Measurements from ENCODE around the gene AGAP1.
"Not testable (repeated sequence)": the region's sequence is repeated elsewhere in the genome, so short reads cannot be mapped to it uniquely, and the experiment has no call there.

Gene AGAP1

GRCh38 chr2:236129935-236130334, 636.1 kb downstream of the AGAP1 start:
- no peak for DNase-seq (ENCODE audit: low read depth)

- DNase-seq (ENCODE audit: low read depth) = no peak
Measured at GRCh38 chr2:236130349-236130998, 636.6 kb downstream of the AGAP1 start.

GRCh38 chr2:236131073-236131692, 637.3 kb downstream of the AGAP1 start:
- DNase-seq (ENCODE audit: low read depth) = no peak

DNA sequence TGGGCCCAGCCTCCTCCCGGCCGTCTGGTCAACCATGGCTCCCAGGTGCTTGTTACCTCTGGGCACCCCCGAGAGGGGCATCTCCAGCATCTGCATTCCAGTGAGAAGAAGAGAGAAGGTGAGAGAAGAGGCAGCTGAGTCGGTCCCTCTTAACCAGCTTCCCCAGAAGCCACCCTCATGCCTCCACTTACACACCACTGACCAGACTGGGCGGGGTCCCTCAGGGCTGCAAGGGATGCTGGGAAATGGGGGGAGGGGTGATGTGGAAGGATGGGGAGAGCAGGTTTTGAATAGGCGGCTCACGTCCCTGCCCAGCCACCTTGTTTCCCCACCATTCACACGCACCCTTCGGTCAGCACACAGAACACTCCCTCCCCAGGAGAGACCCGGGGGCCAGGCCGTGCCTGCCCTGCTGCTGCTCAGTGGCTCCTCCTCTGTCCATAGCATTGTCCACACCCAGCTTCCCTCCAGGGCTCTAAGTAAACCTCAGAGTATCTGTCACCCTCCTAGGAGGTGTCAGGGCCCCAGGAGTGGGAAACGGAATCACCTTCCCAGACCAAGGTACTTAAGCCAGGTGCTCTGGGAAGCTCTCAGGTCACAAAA, 639.7 kb downstream of the AGAP1 start:
- no peak for DNase-seq (ENCODE audit: low read depth)

DNA sequence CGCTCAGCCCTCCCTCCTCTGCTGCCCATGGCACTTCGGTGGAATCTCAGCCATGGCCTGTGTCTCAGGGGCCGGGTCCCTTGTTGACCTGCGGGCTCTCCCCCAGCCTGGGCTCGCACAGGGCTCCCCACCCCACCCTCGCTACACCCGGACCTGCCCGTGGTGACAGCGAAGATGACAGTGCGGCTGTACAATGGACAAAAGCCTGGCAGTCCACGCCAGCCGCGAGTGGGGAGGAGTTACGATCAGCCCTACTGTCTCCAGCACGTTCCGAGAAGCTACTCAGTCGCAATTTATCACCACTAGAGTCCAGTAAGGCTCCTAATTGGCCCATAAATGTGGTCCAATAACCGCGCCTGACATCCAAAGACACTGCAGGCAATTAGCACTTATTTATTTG, 642.7 kb downstream of the AGAP1 start:
- DNase-seq (ENCODE audit: low read depth) = no peak

DNA sequence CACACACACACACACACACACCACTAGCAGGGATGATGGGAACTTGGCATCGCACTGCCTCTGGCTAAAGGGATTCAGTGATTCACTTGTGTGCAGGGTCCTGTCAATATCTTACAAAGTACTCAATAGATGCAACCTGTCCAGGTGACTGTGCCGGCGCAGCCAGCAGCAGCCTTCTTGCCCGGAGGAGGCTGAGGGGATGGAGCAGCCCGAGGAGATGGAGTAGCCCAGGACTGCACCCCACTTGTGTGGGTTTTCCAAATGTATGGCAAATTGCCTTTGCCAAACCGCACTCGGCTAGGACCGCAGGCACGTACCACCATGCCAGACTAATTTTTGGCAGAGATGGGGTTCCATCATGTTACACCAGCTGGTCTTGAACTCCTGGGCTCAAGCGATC, 643.2 kb downstream of the AGAP1 start:
- DNase-seq (ENCODE audit: low read depth) = no peak

DNA sequence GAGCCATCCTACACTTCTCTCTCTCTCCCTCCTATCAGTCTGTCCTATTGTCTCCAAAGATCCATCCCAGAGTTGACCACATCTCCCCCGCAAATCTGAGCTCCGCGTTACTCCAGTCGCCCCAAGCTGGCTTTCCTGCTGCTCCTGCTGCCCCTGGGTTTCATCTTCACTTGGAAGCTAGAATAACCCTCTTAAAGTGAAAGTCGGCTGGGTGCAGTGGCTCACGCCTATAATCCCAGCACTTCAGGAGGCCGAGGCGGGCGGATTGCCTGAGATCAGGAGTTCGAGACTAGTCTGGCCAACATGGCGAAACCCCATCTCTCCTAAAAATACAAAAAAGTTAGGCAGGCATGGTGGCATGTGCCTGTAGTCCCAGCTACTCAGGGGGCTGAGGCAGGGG, 647.8 kb downstream of the AGAP1 start:
- not testable (repeated sequence) for DNase-seq (ENCODE audit: low read depth)

- DNase-seq (ENCODE audit: low read depth) = no peak
Measured at GRCh38 chr2:236143811-236144210, 650.0 kb downstream of the AGAP1 start.

DNA sequence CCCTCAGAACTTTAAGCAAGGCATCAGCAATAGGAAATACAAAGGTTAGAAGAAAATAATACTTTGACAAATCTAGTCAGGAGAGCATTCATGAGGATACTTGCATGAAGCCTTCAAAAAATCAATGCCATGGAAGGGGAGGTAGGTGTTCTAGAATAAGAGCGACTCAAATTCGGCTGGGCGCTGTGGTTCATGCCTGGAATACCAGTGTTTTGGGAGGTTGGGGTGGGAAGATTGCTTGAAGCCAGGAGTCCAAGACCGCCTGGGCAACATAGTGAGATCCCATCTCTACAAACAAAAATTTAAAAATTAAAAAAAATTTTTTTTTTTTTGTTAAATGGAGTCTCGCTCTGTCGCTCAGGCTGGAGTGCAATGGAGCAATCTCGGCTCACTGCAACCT, 652.6 kb downstream of the AGAP1 start:
- DNase-seq (ENCODE audit: low read depth) = no peak

- no peak for DNase-seq (ENCODE audit: low read depth)
Measured at GRCh38 chr2:236155406-236155805, 661.6 kb downstream of the AGAP1 start.

- DNase-seq (ENCODE audit: low read depth) = no peak
Measured at GRCh38 chr2:236156095-236156859, 662.4 kb downstream of the AGAP1 start.

- DNase-seq (ENCODE audit: low read depth) = no peak
Measured at GRCh38 chr2:236156860-236157194, 663.0 kb downstream of the AGAP1 start.

DNA sequence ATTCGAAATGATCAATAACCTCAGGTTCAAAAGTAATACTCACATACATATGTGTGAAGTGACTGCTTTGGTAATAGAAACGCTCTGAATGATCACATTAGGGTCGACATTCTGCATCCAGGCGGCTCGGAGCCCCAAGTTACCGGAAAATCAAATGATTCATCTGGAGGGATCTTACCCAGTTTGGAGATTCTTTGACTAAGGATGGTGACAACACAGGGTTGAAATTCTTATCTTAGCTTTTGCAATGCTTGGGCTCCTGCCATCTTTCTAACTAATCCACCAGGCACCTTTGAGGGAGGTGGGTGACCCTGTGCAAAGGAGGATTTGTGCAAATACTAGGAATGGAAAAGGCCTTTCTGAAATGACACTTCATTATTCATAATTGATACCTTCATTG, 663.5 kb downstream of the AGAP1 start:
- DNase-seq (ENCODE audit: low read depth) = no peak

DNA sequence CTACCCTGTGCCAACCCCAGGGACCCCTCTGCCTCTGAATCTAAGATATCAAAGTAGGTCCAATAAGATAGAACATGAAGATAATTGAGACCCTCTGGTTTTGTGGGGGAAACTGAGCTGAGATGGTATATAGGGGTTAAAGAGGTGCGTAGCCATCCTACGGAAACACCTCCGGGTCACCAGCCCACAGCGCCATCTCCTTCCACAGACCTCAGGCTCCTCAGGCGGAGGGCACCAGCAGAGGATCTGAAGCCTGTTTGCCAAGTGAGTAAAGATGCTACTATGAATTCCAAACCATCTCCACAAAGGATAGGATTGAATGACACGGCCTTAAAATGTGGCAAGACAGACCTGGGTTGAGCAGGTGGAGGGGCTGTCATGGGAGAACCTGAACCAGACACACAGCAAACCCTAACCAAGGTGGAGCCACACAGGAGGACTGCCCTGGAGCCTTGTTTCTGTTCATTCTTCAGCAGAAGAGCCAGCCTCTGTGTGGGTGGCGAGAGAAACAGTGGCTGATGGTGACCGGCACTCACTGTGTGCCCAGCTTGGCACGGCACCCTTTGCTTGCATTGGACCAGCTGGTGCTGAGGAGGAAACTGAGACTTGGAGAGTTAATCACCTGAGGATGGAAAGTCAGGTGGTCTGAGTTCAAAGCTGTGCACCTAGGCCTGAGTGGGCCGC, 664.1 kb downstream of the AGAP1 start:
- no peak for DNase-seq (ENCODE audit: low read depth)

DNA sequence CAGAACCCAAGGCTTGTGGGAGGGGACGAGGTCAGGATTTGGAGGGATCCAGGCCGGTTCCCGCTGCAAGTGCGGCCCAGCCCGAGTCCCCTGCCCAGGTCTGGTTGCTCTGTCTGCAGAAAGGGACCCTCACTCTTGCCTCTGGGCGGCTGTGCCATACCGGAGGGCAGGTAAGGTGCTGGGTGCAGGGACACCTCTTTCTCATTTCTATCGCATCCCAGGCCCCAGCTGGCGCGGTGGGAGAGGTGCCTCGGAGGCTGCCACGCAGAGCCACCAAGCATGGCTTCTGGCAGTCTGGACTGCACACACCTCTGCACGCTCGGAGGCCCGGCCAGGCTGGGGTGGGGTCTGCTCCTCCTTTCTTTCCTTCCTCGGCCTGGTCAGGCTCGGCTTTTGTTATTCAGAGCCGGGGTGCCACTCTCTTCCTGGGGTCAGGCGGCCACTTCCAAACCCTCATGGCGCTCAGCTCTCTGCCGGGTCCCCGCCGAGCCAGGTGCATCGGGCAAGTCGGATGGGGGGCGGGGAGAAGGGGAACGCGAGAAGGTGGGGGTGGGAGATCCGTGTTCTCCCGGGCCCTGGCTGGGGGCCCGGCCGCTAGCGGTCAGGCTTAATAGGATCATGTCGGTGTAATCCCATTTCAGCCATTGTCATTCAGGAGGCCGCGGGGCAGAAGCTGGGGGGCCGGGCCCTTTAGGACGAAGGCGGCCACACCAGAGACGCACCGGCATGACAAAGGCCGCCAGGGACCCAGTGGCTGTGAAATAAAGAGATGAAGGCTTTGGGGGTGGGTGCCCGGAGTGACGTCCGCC, 665.3 kb downstream of the AGAP1 start:
- DNase-seq (ENCODE audit: low read depth) = no peak

DNA sequence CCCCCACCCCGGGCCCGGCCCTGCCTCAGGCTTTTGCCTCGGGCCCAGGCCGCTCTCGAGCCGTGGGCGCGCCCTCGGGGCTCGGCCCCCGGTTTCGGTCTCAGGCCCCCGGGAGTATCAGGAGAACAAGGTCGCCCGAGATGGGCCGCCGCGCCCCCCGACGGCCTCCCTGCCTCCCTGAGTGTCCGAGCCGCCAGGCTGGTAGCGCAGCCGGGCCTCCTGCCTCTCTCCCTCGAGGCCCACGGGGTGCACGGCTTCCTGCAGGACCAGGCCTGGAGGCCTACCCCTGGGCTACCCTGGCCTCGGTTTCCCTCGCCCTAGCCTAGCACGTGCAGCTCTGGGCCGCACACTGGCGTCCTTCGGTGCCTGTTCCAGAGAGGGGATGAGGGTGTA, 665.9 kb downstream of the AGAP1 start:
- no peak for DNase-seq (ENCODE audit: low read depth)

DNA sequence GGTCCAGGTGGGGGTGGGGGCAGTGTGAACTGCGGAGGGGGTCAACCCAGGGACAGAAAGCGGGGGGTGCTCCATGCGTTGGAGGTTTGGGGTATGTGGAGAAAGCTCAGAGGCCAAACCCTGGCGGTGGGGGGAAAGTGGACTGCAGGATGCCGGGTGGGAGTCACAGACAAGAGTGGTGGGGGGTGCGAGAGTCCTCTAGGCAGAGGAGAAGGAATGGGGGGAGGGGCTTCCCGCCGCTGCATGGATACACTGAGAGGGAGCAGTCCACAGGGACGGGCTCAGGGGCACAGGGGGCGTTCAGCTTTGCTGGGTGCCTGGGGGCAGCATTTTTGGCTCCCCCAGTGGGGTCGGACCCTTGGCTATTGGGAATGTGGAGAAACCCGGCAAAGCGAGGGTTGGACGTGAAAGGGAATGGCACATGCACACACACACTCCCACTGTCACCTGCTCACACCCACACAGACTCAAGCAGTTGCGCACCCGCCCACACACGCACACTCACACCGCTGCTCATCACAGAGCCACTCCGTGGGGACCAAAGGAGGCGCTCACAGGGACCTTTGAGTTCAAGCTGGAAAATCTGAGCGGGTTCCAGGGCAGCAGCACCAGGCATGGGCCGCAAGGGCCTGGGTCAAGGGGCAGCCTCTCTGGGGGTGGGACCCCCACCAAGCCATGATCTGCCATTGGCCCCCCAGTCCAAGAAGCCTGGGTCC, 666.7 kb downstream of the AGAP1 start:
- DNase-seq (ENCODE audit: low read depth) = no peak

DNA sequence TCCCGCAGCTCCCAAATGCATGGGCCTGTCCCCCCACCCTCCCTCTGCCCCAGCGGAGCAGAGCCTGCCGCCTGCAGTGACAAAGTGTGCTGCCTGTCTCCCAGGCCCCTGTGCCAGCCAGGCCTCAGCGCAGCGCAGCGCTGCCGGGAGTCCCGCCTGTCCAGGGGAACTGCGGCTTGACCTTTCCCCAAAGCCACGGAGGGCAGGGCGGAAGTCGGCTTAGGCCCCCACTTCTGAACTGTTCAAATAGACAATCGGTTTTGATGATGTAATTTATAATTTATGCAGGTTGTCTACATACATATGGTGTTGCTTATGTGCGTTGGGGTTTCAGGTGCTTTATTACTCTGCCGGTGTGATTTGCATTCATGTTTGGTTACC, 667.2 kb downstream of the AGAP1 start:
- no peak for DNase-seq (ENCODE audit: low read depth)

- DNase-seq (ENCODE audit: low read depth) = no peak
Measured at GRCh38 chr2:236161531-236161930, 667.7 kb downstream of the AGAP1 start.

- DNase-seq (ENCODE audit: low read depth) = no peak
Measured at GRCh38 chr2:236162031-236162845, 668.4 kb downstream of the AGAP1 start.

All from stromal cell of bone marrow (primary cell).